HL-60 (cell line): ENCODE measurements around the gene FRMPD4.
A peak's percentile ranks its signal among the peaks of the same experiment; 100 is the strongest.

Experiments used
- DNase-seq, 2 experiments: peaks; one replicate each; pipeline ENCODE4 v3.0.0-alpha.2; 2010 to 2020; ENCODE audit warnings: low read depth in 1 of 2, low spot score in 1 of 2
- H3K27ac ChIP-seq: fragments of 250-450 bp; sonication (Bioruptor Pico); replicated peaks from 2 replicates; pipeline ENCODE4 v1.5.1; 2020; ENCODE audit warnings: mild to moderate bottlenecking, moderate library complexity
- H3K27me3 ChIP-seq: fragments of 250-450 bp; sonication (Bioruptor Pico); 2 replicates; pipeline ENCODE4 v1.5.1; 2021; ENCODE audit warnings: mild to moderate bottlenecking, moderate library complexity; ENCODE audit not compliant: insufficient read depth, poor library complexity, severe bottlenecking
- H3K4me3 ChIP-seq: replicated peaks from 2 replicates; pipeline ENCODE4 v1.5.1; 2011; ENCODE audit warnings: mild to moderate bottlenecking, control low read depth, low read length; ENCODE audit not compliant: insufficient read depth
- CTCF ChIP-seq: IDR thresholded peaks from one replicate; pipeline ENCODE4 v1.5.1; 2011; ENCODE audit warnings: low read length, control low read depth, inconsistent platforms; ENCODE audit not compliant: insufficient read depth
- GABPA ChIP-seq: IDR thresholded peaks from 2 replicates; pipeline ENCODE4 v1.6.1; 2012; ENCODE audit warnings: low read depth
- POLR2AphosphoS5 ChIP-seq: IDR thresholded peaks from 2 replicates; pipeline ENCODE4 v1.6.1; 2012; ENCODE audit warnings: low read depth
- REST ChIP-seq: IDR thresholded peaks from 2 replicates; pipeline ENCODE4 v1.6.1; 2012; ENCODE audit warnings: low read depth; ENCODE audit not compliant: insufficient replicate concordance
- SPI1 ChIP-seq: IDR thresholded peaks from 2 replicates; pipeline ENCODE4 v1.6.1; 2012; ENCODE audit warnings: low read depth, mild to moderate bottlenecking, borderline replicate concordance

FRMPD4 gene

GRCh38 chrX:12115377-12115776, 22.9 kb upstream of the FRMPD4 start:
- peak in 1 of 2 experiments; percentile 1 for DNase-seq
- no peak for TF ChIP-seq GABPA
- TF ChIP-seq POLR2AphosphoS5, result no peak
- TF ChIP-seq CTCF, result no peak
- no peak for TF ChIP-seq SPI1
- TF ChIP-seq REST, result no peak

GRCh38 chrX:12118134-12118533, 20.1 kb upstream of the FRMPD4 start:
- Histone ChIP-seq H3K27me3 (no peaks in the 10 kb centered on the region), H3K4me3 (no peak overlapping the region), H3K27ac (no peak overlapping the region)
- TF ChIP-seq GABPA (no peak), CTCF (no peak), POLR2AphosphoS5 (no peak), SPI1 (no peak), REST (no peak)
- DNase-seq, result no peak

More at GRCh38 chrX:12115377-12115776, 22.9 kb upstream of the FRMPD4 start:
- Histone ChIP-seq H3K4me3 (no peak overlapping the region), H3K27me3 (no peaks in the 10 kb centered on the region), H3K27ac (no peak overlapping the region)

- H3K27ac ChIP-seq, result no peak overlapping the region
- no peak for TF ChIP-seq SPI1
- no peak for TF ChIP-seq POLR2AphosphoS5
- TF ChIP-seq REST, result no peak
- TF ChIP-seq GABPA, result no peak
- H3K27me3 ChIP-seq, result no peaks in the 10 kb centered on the region
- no peak for DNase-seq
- no peak overlapping the region for H3K4me3 ChIP-seq
Observed at GRCh38 chrX:12128017-12128416, 10.3 kb upstream of the FRMPD4 start.
